GM18517 (cell line): ENCODE data around the gene PDZD8.

Source experiments
- ATAC-seq: cut with Tn5 transposase; IDR thresholded peaks from one replicate; pipeline ENCODE4 v1.9.1; 2021; ENCODE audit warnings: mild to moderate bottlenecking, moderate library complexity; ENCODE audit not compliant: unreplicated experiment

PDZD8 gene, protein sequence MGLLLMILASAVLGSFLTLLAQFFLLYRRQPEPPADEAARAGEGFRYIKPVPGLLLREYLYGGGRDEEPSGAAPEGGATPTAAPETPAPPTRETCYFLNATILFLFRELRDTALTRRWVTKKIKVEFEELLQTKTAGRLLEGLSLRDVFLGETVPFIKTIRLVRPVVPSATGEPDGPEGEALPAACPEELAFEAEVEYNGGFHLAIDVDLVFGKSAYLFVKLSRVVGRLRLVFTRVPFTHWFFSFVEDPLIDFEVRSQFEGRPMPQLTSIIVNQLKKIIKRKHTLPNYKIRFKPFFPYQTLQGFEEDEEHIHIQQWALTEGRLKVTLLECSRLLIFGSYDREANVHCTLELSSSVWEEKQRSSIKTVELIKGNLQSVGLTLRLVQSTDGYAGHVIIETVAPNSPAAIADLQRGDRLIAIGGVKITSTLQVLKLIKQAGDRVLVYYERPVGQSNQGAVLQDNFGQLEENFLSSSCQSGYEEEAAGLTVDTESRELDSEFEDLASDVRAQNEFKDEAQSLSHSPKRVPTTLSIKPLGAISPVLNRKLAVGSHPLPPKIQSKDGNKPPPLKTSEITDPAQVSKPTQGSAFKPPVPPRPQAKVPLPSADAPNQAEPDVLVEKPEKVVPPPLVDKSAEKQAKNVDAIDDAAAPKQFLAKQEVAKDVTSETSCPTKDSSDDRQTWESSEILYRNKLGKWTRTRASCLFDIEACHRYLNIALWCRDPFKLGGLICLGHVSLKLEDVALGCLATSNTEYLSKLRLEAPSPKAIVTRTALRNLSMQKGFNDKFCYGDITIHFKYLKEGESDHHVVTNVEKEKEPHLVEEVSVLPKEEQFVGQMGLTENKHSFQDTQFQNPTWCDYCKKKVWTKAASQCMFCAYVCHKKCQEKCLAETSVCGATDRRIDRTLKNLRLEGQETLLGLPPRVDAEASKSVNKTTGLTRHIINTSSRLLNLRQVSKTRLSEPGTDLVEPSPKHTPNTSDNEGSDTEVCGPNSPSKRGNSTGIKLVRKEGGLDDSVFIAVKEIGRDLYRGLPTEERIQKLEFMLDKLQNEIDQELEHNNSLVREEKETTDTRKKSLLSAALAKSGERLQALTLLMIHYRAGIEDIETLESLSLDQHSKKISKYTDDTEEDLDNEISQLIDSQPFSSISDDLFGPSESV

DNA sequence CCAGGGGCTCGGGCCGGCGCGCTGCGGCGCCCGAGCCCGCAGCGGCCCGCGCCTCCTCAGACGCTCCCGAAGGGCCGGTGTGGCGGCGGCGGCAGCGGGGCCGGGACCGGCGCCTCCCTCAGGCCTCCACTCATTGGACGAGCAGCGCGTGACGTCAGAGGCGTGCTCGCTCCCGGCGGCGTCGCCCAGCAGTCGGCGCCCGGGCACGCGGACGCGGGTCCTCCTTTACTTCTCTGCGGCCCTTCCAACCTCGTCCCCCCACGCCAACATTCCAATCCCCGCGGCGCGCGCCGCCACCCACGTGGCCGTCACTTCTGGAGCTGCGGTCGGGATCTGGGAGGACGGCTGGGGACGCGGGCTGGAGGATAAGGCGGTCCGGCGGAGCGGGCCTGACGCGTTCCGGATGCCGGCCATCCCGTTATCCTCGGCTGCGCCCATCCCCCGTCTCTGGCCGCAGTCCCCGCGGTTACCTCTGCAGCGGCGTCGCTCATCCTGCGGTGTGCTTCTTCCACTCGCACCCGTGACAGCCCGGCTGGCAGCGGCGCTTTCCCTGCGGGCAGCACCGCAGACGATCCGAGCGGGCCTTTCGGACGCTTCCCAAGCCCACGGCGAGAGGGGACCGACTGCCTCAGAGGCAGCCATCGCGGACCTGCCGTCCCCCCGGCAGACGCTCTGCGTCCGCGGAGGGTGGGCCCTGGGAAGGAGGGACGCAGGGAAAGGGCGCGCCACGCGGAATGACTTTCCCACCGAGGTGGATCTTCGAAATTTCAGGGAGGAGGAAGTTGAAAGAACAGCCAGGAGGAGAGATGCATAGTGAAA is at the start of gene PDZD8:
Gene PDZD8 (minus strand): TSS at position 81 of the 819 bp plus-strand sequence. CDS start 213 bp downstream, outside the sequence.
- peak; percentile 72 for ATAC-seq

GRCh38 chr10:117424171-117424570 is 48.9 kb upstream of the PDZD8 start:
- no peak for ATAC-seq

GRCh38 chr10:117421985-117422384 is 46.7 kb upstream of the PDZD8 start:
- ATAC-seq = no peak

- ATAC-seq = no peak
Observed at GRCh38 chr10:117420768-117421167, 45.5 kb upstream of the PDZD8 start.

GRCh38 chr10:117419921-117420320 is 44.7 kb upstream of the PDZD8 start:
- ATAC-seq = no peak

- ATAC-seq = no peak
Observed at GRCh38 chr10:117419159-117419558, 43.9 kb upstream of the PDZD8 start.

DNA sequence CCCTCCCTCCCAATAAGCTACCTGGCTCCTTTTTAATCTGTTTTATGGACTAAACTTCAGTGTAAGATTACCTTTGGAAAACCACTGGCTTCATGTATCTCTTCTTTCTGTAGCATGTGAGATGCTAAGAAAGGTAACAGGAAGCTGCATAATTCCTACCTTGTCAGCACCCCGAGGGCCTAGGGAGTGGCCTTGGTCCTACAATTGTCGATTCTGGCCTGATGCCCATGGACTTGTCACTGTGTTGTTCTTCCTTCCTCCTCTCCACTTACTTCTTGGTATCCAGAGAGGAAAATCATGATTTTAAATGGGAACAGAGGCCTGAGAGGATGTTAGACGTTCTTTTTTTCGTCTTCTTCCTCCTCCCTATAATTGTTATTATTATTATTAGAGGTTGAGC is 42.9 kb upstream of the PDZD8 start:
- ATAC-seq = no peak

GRCh38 chr10:117417196-117417595 is 42.0 kb upstream of the PDZD8 start:
- ATAC-seq = no peak

DNA sequence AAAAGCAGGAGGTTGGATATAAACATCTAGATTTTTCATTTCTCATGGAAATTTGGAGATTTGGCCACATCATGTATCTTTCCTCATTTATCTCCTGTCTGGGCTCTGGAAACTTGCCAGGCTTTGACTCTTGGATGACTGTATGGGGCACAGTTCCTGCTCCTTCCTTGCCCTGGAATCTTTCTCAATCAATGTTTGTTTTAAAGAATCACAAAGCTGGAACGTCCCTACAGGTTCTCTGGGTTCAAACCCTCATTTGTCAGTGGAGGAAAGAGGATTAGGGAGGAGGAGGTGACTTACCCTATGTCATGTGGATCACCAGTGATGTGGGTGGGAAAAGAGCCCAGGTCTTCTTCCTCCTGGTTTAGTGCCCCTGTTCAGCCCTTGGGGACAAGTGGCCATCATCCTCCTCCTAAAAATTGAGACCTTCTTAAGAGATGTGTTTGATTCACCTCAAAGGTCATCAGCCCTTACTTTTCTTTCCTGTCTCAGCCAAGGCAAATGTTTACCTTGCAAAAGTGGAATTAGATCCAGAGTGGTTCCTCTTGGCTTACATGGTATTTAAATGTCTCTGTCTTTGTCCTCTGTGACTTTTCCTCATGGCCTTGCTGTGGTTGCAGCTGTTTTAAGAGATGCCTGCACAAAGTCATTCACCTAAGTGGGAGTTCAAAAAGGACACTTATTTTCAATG is 38.8 kb upstream of the PDZD8 start:
- no peak for ATAC-seq

GRCh38 chr10:117412469-117413010 is 37.3 kb upstream of the PDZD8 start:
- no peak for ATAC-seq

DNA sequence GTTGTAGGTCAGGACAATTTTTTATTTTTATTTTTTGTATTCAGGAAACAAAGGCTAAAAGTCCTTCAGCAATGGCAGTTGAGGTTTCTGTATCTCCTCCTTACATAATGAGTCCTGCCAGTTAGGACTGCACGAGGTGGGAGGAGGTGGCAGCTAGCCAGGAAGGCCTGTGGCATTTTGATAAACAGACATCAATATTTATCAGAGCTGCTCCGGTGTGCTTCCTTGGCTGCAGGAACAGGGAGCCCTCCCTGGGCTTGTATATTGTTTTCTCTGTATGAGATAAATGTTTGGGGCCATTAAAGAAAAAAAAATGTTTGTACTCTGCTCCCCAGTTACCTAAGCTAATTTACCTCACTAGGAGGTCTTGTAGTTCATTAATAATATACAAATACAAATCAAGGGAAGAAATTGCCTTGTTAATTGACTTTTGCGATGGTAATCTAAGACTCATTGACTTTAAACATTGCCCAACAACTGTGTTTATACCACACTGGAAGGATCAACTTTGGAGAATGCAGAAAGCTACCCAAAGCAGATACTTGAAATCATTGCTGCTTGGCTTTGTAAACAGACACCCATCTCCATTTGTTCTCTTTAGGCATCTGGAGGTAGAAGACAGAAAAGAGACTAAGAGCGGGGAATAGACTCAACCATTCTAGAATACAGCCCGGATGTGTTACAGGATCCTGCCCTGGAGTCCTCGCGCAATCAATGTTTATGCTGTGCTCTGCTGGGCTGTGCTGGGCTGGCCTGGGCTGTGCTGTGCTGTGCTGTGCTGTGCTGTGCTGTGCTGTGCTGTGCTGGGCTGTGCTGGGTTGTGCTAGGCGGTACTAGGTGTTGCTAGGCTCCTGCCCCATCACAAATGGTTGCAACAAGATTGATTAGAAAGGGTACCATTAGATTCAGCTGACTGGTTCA is 36.5 kb upstream of the PDZD8 start:
- no peak for ATAC-seq

DNA sequence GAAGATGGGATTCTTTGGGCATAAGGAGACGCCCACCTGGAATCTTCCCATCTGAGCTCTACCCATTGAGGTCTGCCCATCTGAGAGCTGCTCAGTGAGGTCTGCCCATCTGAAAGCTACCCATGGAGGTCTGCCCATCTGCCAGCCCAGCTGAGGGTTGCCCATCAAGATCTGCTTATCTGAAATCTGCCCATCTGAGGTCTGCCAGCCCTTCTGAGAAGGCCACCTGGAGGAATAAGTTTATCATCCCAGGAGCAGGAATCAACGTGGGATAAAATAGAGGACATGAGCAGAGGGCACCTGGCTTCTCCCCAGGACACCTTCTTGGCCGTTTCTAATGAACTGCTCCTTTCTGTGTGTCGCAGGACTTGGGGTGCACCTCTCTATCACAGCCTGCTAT is 35.3 kb upstream of the PDZD8 start:
- no peak for ATAC-seq

DNA sequence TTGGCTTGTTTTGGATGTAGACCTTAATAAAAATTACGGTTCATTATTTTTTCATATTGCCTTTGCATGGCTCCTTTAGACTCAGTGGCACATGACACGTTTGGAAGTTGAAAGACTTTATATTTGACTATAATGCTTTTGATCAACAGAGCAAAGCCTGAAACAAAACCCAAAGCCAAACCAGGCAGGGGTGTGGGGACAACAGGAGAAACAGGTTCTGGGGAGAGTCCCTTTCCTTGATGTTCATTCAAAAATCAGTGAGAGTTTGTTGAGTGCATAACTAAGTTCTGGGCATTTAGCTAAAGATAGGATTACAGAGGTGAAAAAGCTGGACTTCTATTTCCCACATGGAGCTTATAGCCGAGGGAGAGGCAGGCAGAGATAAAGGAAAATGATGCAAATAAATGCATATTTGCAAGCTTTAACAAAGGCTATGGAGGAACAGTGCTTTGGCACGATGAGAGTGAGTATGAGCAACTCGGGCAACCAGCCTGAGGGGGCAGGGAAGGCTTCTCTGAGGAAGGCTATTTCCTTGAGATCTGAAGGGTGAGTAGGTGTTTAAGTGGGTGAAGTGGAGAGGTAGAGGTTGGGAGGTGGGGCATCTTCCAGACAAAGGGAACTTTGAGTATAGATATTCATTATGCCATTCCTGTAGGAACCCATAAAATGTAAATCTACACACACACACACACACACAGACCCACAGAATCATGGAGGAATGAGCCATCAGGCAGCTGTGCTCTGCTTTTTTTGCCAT is 34.5 kb upstream of the PDZD8 start:
- no peak for ATAC-seq

DNA sequence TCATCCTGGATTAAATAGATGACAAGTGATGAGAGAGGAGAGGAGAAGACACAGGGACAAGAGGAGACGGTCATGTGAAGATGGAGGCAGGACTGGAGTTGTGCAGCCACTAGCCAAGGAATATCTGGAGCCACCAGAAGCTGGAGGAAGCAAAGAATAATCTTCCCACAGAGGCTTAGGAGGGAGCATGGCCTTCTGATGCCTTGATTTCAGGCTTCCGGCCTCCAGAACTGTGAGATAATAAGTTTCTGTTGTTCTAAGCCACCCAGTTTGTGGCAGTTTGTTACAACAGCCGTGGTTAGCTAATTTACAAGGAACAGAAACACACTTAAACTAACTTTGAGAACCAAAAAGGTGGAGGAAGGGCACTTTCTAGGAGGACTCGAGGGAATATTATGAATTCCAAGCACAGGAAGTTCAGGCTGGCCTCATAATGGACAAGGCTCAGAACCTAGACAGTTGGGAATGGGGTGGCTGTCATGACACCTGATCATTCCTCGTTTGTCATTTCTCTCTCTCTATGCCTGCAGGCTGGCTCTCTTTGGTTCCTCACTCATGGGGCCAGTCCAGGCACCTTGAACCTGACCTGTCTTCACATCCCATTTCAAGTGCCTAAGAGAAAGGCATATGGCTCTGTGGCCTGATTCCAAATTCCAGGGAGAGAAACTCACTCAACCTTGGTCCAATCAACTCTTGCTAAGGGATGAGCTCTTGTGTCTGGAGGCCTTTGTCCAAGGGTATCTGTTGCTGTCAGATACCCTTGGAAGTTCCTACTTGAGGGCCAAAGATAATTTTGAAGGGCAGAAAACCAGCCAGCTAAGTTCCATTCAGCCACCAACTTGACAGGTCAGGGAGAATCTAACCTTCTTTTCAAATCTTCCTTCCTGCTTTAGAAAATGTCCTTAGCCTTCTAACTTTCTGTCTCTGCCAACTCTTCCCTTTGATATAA is 33.5 kb upstream of the PDZD8 start:
- ATAC-seq = no peak

DNA sequence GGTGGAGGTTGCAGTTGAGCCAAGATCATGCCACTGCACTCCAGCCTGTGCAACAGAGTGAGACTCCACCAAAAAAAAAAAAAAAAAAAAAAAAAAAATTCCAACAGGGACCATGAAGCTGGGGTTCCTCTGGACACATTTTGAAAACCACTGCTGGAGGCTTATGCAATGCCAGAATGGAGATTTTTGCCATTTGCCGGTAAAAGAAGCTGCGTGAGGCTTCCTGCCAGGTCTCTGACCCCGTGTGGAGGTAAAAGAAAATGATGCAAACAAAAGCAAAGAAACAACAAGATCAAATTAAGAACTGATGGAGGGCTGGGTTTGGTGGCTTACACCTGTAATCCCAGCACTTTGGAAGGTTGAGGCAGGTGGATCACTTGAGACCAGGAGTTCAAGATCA is 30.5 kb upstream of the PDZD8 start:
- no peak for ATAC-seq

DNA sequence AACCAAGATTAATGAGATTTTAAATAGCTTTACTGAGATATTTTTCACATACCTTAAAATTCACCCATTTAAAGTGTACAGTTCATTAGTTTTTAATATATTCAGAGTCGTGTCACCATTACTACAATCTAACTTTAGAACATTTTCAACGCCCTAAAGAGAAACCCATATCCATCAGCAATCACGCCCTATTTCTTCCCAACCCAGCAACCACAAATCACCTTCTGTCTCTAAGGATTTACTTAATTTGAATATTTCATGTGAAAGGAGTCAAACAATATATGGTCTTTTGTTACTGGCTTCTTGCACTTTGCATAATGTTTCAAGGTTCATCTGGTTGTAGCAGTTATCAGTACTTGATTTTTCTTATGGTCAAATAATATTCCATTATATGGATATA is 25.1 kb upstream of the PDZD8 start:
- ATAC-seq = no peak
